GM23338 (cell line): ENCODE results near the gene SMYD5.
"Not testable (repeated sequence)": the region's sequence is repeated elsewhere in the genome, so short reads cannot be mapped to it uniquely, and the experiment has no call there.

Experiments used
- EZH2 ChIP-seq: fragments of 200-600 bp; sonication (generic); IDR thresholded peaks from one replicate; pipeline ENCODE4 v1.8.0; 2017; ENCODE audit warnings: antibody characterized with exemption, mild to moderate bottlenecking, low read depth; ENCODE audit not compliant: unreplicated experiment
- TF ChIP-seq, protein P1 (sequence below), 2 experiments: fragments of 200-600 bp in 1 of 2; sonication (generic) in 1 of 2; conservative IDR thresholded peaks; 2 replicates each; pipeline versions ENCODE4 v1.5.1 to v1.6.1; 2016 to 2017; ENCODE audit warnings: antibody characterized with exemption in 2 of 2, low read depth in 2 of 2, mild to moderate bottlenecking in 2 of 2, moderate library complexity in 1 of 2

GRCh38 chr2:73262691-73263429, 48.8 kb downstream of the SMYD5 start:
- not testable (repeated sequence) for TF ChIP-seq EZH2
- TF ChIP-seq, protein P1, sequence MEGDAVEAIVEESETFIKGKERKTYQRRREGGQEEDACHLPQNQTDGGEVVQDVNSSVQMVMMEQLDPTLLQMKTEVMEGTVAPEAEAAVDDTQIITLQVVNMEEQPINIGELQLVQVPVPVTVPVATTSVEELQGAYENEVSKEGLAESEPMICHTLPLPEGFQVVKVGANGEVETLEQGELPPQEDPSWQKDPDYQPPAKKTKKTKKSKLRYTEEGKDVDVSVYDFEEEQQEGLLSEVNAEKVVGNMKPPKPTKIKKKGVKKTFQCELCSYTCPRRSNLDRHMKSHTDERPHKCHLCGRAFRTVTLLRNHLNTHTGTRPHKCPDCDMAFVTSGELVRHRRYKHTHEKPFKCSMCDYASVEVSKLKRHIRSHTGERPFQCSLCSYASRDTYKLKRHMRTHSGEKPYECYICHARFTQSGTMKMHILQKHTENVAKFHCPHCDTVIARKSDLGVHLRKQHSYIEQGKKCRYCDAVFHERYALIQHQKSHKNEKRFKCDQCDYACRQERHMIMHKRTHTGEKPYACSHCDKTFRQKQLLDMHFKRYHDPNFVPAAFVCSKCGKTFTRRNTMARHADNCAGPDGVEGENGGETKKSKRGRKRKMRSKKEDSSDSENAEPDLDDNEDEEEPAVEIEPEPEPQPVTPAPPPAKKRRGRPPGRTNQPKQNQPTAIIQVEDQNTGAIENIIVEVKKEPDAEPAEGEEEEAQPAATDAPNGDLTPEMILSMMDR (conservative IDR thresholded peaks at IDR 0.05; ENCODE audit: low read depth in 2 of 2): not testable (repeated sequence)
